ENCODE results near the gene C13orf46. TPM values are rescaled to one million over a fixed set of nuclear protein-coding genes. Genes with fewer than 3 reads are reported as not detected.
"Not testable (repeated sequence)": the region's sequence is repeated elsewhere in the genome, so short reads cannot be mapped to it uniquely, and the experiment has no call there.

C13orf46 gene
- total RNA-seq, 1 donor from 2014 or later, result not detected

DNA sequence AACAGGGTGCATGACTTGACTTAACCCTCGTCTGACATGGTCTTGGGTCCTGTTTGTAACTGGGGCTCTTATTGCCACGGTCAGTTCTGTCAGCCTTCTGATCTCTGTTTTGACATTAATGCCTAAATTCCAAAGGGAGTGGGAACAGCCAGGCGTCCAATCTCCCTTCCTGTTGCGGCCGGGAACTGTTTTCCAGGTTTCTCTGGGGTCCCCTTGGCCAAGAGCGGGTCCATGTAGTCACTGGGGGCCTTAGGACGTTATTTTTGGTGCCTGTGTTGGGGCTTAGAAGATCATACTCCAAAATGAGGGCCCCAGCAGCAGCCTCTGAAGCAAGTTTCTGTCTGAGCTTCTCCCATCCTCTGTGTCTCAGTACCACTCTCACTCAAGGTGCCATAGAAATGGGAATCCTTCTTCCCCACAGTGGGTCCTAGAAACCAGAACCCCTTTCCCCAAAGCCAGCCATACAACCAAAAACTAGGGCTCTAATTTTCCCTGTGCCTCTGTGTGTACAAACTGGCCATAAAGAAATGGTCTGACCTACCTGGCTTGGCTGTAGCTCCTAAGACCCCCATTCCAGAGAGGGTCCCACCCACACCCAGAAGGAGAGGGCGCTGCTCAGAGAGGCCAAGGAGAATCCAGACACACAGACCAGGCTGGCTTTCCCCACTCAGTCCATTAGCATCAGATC is 50.4 kb downstream of the C13orf46 start:
- DNase-seq, result no peak

DNA sequence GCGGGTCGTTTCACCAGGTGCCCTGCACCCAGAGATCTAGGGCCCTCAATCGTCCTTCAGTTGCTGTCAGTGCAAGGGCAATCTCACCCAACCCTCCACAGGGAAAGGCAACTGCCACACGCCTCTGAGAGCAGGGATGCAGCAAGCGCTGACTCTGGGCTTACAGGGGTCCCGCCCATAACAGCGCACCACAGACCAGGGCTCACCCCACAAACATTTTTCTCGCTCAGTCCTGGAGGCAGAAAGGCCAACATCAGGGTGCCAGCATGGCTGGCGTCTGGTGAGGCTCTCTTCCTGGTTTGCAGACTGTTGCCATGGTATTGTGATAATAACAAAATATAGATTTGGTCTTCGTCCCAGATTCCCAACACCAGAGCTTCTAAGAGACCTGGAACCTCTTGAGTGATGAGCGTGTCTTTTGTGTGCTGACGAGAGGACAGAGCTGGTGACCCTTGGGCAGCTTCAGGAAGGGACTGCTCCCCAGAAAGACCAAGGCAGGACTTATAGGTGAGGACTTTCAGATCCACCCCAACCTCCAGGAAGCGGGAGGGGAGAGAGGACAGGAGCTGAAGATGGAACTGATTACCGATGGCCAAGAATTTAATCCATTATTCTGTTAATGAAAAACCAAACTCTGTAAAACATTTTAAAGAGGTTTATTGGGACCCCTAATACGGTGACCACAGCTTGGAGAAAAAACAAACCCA is 51.3 kb downstream of the C13orf46 start:
- no peak for DNase-seq

DNA sequence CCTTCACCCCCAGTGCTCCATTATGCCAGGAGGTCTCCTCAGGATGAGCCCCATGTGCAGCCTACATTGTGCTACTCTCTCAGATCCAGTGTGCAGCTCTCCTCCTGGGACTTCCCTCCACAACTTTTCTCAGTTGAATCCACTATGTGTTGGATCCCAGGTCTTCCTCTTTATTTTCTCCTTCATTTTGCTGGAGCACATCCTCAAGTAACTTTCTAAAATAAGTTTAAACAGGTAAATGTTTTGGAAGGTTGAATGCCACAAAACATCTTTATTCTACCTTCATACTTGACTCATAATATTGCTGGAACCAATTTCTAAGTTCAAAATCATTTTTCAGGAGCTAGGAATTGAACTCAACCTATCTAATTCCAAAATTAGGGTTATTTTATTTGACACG is 52.1 kb downstream of the C13orf46 start:
- DNase-seq, result no peak

DNA sequence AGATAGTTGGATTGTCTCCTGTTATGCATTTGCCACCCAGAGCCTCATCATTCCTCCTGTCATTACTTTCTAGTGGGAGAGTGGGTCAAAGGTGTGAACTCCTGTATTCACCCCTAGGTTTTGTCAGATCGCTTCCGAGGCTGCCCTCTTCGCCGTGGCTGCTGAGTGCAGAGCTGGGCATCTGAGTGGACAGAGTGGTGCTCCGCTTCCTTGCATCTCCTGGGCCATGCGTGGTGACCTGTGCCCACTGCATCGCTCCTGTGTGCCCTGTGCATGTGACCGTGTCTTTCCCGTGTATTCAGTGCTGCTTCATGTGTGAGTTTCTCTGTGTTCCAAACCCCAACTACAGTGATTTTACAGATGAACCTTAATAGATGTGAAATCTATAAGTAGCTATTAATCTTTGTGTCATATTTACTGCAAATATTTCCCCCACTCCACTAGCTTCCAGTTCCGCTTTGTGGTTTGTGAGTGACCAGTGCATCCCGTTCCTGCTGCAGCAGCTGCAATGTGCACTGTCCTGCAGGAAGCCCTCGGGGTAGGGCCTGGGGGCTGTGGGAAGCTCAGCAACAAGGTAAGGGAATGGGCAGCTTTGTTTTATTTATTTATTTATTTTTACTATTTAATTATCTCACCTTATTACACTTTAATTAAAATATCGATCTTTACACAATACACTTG is 53.1 kb downstream of the C13orf46 start:
- no peak for DNase-seq

DNA sequence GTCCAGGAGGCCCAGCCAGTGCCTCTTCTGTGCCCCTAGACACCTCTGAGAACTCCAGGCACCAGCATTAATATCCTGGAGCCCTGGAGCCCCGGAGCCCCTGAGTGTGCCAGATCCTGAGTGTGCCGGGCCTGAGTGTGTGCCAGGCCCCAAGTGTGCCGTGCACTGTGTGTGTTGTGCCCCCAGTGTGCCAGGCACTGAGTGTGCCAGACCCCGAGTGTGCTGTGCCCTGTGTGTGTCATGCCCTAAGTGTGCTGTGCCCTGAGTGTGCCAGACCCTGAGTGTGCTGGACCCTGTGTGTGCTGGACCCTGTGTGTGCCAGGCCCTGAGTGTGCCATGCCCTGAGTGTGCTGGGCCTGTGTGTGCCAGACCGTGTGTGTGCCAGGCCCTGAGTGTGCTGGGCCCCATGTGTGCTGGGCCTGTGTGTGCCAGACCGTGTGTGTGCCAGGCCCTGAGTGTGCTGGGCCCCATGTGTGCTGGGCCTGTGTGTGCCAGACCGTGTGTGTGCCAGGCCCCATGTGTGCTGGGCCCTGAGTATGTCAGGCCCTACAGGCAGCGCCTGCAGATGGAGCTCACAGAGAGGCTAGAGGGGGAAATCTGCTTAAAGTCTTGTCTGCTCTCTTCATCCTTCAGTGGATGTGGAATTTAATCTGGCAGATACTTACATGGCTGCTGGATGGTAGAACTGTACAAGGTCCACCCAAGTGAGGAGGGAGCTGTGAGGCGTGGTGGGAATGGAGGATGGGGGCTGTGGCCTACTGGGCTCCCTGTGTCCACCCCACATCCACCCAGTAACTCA is 53.9 kb downstream of the C13orf46 start:
- DNase-seq, result no peak

DNA sequence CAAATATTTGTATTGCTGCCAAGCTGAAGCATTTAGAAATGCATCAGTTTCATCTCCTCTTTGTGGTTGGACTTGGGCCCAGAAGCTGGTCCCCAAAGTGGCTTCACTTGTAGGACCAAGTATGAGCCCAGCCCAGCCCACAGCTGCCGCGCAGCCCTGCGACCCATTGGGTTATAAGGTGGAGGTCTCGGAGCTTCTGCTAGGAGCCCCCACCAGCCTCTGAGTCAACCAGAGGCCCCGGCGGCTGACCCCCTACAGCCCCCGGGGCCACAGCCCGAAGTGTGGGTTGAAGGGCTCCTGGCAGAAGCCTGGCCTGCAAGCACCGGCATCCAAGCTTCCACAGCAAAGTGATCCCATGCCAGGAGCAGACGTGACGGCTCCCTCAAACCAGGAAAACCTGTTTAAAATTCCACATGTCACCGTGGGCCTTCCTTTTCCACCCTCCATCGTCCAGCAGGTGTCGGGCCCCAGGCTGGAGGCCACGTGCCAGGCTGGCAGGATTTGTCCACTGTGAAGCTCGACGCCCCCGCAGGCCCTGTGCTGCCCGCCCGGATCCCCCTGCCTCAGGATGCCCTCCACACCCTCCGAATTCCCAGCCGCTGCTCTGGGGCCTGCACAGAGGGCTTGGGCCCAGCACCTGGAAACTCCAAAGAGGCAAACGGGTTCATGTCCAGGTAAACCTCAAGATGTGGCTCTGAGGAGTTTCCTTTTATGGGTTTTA is 54.7 kb downstream of the C13orf46 start:
- DNase-seq, result no peak

DNA sequence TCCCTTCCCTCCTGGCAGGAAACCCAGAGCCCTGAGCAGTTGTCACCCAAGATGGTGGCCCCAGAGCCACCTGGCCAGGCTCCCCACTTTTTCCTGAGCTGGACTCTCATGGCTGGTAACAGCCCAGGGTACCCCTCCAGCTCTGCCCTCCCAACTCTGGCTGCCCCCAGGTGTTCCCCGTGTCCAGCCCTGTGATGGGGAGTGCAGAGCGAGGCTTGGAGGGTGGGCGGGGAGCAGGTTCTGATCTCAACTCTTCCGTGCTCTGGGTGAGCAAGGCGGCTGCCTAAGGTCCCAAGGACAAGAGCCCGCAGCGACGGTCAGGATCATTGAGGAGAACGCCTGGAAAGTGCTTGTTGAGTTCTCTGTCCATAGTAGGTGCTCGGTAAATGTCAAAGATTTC is 55.3 kb downstream of the C13orf46 start:
- DNase-seq, result no peak

DNA sequence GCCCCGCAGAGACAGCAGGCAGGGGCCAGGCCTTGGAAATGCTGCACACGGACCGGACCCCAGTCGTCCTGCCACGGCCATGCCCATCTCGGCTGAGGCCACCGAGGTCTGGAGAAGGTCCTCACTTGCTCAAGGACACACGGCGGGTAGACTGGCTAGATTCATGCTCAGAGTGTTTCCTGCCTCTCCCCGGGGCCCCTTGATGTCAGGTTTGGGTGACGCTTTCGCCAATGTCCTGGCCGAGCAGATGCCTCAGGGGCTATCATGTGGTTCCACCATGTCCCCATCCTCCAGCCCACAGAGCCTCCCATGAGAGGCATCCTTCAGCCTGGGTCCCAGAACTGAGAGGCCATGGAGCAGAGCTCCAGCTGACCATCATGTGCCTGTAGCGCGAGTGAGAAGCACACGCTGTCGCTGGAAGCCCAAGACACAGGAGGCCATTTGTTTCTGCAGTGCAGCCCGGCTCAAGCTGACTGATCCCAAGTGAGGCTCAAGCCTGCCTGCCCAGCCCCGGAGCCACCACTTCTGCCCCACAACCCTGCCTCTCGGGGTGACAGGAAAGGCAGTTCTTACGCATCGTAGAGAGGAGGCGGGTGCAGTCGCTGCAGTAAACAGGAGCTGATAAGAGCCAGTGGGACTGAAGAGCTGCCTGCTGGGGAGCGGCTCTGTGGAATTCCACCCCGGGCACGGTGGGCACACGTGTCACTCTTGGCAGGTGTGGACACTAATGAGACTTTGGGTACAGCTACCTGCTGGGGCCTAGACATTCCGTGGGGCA is 56.1 kb downstream of the C13orf46 start:
- no peak for DNase-seq

DNA sequence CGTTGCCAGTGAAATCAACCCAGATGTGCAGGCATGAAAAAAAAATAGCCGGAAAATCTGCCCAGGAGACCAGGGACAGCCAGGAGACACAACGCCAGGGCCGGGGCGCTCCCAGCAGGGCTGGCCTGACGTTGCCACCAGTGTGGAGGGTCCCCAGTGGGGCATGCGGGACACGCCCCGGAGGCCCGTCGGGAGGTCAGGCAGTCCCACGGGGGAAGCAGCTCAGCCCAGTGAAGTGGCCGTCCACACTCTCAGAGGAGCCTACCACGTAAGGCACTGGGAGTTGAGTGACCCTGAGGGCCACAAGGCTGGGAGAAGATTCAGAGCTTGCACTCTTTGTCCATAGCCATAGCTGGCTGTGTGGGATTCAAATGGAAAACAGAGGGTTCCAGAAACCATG is 56.8 kb downstream of the C13orf46 start:
- no peak for DNase-seq

DNA sequence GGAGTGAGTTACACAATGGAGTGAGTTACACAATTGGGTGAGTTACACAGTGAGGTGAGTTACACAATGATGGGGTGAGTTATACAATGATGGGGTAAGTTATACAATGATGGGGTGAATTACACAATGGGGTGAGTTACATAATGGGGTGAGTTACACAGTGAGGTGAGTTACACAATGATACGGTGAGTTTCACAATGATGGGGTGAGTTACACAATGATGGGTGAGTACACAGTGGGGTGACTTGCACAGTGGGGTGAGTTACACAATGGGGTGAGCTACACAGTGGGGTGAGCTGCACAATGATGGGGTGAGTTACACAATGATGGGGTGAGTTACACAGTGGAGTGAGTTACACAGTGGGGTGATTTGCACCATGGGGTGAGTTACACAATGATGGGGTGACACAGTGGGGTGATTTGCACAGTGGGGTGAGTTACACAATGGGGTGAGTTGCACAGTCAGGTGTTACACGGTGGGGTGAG is 57.5 kb downstream of the C13orf46 start:
- DNase-seq, result no peak

DNA sequence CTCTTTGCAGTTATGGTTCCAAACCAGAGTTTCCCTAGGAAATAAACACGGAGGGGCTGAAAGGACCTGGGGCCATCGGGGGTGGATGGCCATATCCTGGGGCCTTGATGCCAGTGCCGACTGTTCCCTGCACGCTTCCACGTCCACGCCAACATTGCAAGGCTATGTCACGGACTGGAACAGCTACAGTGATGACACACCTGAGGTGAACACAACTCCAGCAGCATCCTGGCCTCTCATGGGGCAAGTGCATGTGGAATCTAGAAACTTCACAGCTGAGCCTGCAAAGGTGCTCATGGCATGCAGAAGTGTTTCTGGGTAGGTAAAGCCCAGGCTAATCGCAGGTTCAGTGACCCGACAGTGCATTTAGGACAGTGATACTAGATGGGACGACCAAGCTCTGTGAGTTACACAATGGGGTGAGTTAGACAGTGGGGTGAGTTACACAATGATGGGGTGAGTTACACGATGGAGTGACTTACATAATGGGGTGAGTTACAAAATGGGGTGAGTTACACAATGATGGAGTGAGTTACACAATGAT is 58.0 kb downstream of the C13orf46 start:
- no peak for DNase-seq

DNA sequence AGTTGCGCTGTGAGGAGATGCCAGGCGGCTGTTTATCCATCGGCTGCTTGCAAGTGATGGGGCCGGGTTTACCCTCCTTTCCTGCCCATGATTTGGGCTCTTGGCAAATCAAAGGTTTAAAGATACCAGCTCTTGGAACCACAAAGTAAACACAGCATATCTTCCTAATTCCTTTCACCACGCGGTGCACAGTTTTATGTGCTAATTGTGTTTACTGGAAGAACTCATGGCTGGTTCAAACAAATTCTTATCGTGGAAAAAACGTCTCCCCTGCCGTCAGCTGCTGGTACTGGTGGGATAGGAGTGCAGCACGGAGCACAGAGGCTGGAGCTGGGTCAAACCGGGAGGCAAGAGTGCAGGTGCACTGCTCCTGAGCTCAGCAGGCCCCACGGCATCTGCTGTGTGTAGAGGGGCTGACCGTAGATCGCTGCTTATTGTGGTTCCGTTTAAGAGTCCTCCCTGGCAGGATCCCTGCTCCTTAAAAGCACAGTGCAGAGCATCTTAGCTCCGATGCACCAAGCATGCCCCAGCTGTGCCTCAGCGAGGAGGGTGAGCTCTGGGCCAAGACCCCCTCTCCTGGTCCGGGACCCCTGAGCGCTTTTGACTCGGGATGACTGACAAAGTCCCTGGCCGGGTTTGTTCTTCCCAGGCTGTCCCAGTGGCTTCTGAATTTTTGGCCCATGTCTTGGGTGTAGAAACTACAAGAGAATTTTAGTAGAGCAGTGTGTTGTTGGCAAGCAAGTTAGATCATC is 58.7 kb downstream of the C13orf46 start:
- no peak for DNase-seq

DNA sequence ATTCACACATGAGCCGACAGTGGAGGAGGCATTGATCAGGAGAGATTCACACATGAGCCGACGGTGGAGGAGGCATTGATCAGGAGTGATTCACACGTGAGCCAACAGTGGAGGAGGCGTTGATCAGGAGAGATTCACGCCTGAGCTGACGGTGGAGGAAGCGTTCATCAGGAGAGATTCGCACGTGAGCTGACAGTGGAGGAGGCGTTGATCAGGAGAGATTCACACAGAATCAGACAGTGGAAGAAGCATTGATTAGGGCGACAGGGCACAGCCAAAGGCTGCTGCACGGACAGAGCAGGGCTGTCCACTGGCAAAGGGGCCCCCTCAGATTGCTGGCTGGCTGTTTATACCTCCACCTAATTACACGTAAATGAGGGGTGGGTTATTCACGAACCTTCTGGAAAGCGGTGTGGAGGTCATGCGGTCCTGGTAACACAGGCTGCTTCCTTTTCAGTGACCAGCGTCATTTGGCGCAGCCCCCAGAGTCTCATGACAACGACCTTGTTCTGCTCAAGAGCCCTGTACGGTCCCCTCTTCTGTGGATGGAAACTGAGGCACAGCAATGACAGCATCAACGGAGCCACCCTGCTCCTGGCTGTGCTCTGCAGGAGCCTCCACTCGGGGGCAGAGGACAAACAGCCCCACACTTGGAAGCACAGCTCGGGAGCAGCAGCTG is 59.4 kb downstream of the C13orf46 start:
- no peak for DNase-seq

DNA sequence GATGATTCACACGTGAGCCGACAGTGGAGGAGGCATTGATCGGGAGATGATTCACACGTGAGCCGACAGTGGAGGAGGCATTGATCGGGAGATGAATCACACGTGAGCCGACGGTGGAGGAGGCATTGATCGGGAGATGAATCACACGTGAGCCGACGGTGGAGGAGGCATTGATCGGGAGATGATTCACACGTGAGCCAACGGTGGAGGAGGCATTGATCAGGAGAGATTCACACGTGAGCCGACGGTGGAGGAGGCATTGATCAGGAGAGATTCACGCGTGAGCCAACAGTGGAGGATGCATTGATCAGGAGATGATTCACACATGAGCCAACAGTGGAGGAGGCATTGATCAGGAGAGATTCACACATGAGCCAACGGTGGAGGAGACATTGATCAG is 60.0 kb downstream of the C13orf46 start:
- not testable (repeated sequence) for DNase-seq

DNA sequence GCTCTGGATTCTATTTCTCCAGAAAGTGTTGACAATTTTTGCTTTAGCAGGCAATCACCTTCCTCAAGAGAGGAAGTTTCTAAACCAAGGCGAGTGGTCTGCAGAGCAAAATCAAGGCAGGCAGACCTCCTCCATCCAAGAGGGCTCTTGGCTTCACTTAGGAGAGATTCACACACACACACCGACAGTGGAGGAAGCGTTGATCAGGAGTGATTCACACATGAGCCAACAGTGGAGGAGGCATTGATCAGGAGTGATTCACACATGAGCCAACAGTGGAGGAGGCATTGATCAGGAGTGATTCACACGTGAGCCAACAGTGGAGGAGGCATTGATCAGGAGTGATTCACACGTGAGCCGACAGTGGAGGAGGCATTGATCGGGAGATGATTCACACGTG is 60.5 kb downstream of the C13orf46 start:
- DNase-seq, result not testable (repeated sequence)

DNA sequence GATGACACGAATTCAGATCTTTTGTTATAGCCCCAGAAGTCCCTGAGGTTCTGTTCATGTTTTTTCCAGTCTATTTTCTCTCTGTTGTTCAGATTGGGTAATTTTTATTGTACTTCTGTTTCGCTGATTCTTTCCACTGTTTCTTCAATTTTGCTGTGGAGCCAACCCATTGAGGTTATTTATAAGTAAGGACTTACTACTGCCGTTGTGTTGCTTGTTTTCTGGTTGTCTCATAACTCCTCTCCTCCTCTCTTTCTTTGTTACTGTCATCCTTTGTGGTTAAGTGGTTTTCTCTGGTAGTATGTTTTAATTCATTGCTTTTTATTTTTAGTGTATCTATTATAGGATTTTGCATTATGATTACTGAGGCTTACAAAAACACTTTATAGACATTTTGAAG is 61.3 kb downstream of the C13orf46 start:
- DNase-seq, result no peak

DNA sequence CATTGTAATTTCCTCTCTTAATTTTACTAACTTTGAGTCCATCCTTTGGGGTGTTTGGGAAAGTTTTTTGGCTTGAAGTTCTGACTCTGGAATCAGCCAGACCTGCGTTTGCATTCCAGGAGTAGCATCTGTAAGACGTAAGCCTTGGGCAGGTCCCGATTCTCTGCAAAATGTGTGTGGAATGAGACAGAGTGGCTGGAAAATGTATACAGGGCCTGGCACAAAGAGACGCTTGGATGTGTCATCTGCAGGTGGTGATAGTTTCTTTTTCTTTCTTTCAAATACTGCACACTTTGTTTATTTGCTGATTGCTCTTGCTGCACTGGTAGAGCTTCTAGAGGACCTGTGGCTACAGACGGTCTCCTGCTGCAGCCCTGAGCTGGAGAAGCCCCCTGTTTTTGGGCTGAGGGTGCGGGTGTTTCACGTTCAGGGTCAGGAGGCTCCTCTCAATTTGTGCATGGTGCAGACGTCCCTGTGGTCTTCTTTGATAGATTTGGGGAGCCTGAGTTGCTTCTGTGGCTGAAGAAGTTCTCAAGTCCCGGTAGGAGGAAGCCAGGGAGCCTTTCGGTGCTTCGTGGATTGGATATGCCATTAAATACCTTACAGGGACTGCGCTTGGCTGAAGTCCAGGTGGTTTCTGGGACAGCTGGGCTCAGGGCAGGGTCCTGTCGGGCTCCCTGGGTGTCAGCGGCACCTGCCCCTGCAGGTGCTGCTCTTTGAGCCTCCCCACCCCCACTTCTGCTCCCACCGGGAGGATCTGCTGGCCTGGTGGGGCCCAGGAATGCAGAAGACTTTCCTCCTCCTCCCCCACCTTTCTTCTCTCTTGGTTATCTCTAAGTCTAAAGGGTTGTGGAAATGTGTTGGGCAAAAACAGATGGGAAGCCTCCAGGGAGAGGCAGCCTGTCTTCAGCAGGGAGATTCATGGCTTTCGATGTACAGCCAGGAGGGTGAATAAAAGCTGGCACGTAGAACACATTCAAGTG is 66.0 kb downstream of the C13orf46 start:
- peak; percentile 25 for DNase-seq

DNA sequence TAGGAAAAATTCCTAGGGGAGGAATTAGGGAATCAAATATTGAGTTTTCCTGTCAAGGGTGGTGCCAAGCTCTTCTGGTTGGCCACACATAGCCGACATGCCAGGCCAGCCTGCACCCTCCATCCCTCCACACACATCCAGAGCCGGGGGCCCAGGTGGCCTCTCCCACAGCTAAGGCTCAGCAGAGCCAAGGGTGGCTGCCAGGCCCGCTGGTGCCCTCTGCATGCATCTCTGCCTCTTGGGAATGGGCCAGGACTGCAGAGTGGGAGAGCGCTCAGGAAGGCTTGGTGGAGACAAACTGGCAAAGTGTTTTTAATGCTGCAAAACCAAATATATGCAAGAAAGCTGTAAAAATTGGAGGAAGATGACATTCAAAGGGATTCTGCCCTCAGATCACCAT is 67.3 kb downstream of the C13orf46 start:
- no peak for DNase-seq
